NCI-H510A treated with DMSO at 0.1 percent for 48 hours (cell line): ENCODE data around the gene RBBP8NL.
"Not testable (repeated sequence)": the region's sequence is repeated elsewhere in the genome, so short reads cannot be mapped to it uniquely, and the experiment has no call there.

Experiments
- DNase-seq: peaks from one replicate; lab custom pipeline; 2025; lab: John Stamatoyannopoulos, UW

RBBP8NL gene

DNA sequence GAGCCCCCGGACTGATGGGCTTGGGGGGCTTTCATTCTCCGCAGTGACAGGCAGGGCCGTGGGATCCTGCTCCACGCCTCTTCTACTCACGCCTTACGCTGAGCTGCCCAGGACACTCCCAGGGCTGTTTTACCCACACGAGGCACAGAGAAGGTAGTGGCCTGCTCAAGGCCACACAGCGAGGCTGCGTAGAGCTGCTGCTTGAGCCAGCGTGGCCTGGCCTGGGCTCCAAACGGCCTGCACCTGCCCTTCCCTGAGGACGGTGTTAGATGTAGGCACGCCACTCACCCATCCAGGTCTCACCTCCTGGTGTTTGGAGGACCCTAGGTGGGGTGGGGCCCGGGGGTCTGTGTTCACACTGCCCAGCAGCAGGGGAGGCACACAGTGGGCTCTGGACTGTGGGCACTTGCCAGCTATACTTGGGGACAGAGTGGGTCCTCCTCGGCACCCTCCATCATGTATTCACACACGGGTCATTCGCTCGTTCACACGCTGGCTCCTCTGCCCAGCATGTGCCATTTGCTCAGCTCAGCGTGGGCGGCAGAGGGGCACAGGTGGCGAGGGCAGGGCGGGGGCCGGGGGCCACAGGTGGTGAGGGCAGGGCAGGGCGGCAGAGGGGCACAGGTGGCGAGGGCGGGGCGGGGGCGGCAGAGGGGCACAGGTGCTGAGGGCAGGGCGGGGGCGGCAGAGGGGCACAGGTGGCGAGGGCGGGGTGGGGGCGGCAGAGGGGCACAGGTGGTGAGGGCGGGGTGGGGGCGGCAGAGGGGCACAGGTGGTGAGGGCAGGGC, 18.4 kb upstream of the RBBP8NL start:
- DNase-seq, result no peak

DNA sequence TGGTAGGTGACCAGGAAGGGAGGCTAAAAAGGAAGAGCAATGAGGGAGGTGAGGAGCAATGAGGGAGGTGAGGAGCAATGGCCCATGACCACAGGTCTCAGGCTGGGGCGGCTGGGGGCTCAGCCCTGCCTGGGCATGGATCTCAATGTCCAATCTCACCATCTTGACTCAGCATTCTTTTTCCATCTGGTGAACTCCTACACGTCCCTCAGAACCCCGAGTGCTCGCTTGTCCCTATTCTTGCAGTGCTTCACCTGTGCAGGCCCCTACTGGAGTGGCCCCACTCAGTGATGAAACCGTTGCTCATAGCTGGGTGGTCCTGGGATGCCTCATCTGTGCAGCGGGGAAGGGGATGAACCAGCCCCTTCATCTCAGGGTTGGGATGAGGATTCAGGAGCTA, 16.9 kb upstream of the RBBP8NL start:
- no peak for DNase-seq

DNA sequence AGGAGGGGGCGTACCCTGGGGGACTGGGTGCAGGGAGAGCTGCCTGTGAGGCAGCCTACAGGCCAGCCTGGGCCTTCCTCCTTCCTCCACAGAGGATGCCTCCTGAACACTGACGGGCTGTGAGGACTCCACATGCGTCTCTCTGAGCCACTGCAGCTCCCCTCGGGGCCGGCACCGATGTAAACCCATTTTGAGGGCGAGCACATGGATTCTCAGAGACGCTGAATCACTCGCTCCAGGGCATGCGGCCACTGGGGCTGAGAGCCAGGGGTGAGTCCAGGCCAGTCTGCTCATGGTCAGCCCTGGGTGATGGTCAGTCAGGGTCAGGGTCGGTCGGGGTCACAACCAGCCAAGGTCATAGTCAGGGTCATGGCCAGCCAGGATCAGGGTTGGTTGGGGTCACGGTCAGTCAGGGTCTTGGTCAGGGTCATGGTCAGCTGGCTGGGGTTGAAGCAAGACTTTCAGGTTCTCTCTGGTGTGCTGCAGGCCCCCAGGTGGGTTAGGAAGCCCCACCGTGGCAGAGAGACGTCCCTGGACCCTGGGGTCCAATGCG, 14.7 kb upstream of the RBBP8NL start:
- DNase-seq, result no peak

DNA sequence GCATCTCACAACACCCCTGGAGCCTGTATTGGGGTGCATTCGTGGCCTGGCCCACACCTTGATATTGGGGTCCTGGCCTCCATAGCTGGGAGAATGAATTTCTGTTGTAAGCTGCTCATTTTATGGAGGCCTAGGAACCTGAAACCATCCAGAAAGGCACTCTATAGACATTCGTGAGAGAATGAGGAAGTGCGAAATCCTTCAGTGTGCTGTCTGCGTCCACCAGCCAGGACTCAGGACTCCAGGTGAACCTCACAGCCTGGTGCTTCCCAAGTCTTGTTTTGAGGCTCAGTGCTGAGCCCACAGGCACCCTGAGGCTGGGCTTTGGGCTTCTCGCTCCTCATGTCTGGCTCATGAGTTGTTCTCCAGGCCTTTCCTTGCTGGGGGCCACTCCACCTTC, 11.9 kb upstream of the RBBP8NL start:
- peak; percentile 5 for DNase-seq

DNA sequence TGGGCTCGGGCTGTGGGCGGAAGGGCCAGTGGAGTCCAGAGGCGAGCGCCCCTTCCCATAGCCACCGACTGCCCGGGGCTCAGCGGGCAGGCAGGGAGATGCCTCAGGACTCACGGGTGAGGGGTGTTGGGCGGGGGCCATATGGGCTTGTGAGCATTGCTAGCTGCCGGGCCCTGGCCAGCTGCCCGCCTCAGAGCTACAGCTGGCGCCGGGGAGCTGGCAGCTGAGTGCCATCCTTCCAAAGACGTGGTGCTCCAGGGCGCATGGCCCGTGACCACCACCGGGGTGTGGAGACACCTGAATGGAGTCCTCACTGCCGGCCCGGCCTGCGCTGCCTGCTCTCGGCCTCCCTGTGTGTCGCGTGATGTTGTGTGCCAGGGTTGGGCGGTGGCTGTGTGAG, 10.6 kb upstream of the RBBP8NL start:
- no peak for DNase-seq

DNA sequence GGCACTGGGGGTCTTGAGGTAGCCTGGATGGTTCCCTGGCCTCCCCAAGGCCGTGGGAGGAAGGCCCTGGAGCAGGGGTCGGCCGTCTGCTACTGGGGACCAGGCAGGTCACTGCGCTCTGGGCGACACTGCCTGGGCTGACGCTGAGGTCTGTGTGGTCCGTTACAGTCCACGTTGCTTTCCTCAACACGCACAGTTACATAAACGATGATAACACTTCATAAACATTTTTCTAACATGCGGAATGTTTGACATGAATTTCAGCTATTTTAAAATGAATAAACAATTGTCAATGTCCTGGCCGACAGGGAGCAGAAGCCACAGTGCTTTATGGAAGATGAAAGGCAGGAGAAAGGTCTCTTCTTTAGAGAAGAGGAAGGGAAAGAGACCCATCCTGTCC, 10.2 kb upstream of the RBBP8NL start:
- no peak for DNase-seq

DNA sequence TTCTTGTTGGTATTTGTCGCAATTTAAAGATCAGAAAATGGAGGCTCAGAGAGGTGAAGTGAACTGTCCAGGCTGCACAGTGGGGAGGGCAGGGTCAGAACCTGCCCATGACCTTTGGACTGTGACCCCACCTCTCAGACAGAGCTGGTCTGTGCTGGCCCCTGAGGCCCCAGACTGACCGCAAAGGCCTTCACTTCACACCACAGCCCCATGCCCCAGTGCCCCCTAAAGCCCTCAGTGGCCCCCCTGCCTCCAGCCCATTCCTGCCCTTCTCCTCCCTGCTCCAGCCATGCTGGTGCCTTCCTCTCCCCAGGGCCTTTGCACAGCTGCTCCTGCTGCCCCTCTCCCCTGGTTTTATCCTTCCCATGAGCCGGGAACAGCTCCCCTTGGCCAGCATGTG, 9.4 kb upstream of the RBBP8NL start:
- no peak for DNase-seq

DNA sequence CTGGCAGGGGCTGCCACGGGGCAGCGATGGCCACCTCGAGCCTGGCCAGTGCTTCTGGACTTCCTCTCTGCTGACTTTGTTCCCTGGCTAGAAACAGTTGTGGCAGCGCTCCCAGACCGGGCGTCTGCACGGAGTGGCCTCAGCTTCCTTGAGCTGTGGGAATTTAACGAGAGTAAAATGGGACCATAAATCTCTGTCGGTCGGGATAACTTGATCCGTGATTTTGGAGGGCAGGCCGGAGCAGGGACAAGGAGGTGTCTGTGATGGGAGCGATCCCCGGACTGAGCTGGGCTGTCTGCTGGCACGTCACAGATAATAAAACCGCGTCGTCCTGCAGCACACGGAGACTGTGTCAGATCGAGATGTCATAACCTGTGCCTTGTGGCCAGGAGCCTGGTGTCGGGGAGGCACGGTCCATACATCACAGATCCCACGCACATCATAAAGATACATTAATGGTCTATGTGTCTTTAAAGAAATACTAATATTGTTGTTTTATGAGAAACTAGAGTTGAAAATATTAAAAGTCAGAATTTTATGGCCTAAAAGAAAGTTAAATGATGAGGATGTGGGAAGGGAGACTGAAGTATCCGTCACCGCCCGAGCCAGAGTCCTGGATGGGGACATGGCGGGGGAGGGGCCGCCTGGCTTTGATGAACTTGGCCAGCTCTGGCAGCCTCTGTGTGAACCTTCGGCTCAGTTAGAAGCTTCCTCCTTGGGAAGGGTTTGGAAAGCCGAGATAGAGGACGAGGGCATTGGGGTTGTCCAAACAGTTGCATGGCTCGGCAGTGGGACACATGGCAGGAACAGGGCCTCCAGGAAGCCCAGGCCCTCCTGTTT, 6.5 kb upstream of the RBBP8NL start:
- DNase-seq, result no peak

DNA sequence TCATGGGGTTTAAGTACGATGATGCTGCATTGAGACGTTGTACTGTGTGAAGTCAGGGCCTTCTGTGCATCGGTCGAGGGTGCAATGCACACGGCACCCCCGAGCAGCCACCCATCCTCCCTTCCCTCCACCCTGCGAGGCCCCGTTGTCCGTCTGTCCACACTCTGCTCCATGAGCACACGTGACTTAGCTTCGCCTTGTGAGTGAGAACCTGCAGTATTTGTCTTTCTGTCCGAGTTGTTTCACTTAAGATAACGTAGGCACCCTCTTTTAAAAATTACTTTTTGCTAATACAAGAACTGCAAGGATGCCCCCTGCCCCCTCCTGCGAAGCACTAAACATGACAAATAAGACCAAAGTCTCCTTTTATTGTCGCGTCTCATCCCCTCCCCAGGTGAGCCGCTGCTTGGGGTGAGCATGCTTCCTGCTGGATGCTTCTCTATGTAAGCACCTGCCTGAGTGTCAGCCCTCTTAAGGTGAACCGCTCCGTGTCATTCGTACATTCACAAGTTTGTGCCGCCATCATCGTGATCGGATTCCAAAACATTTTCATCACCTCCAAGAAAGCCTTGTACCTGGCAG, 3.6 kb upstream of the RBBP8NL start:
- peak; percentile 32 for DNase-seq

DNA sequence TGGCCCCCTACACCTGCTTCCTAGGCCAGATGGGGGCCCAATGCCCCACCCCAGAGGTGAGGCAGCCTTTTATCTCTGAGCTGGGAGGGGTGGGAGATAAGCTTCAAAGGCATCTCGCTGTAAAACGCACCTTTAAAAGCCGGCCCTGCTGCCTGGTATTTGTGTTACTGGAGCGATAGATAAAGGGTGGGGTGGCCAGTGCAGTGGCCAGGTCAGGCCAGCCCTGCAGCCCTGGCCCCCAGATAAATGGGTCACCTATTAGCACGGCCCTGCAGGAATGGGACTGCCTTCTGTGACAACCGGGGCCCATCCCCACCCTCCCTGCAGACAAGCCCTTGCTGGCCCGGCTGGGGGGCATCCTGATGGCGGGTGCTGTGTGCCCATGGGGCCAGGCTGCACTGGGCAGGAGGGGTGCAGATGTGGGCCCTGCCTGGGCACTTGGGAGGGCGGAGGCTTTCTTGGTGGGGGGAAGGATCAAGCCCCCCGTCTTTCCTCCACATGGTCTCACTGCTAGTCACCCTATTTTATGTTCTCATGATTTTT, 3.0 kb upstream of the RBBP8NL start:
- no peak for DNase-seq

DNA sequence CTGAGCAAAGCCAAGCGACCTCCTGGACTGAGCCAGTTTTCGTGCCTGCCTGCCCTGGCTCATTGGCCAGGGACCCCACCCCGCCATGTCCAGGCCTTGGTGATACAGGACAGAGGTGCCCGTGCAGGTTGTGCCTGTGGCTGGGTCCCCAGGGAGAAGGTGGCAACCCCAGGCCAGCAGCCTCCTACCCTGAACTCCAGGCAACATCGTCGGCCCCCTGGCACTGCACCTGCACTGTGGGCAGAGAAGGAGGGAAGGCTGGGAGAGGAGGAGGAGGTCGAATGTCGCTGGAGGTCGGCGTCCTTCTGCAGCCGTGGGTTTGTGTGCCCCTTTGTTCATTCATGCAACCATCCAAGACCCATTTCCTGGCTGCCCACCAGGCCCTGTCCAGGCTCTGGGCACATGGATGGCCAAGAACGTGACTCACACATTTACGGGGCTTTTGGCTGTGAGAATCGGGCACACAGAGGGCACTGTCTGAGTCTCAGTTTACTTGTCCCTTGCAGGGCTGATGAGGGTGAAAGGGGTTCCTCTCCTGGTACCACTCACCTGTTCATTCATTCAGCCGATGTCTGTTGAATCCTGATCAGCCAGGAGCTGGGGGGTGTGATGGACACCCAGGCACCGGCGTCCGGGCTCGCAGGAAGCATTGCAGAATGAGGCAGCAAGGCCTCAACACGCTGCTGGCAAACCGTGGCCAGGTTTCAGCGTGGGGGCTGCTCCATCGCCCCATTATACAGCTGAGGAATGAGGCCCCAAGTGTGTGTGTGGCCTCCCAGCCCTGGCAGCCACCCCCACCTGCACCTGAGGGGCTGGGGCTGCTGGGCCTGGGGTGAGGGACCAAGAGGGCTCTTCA, 2.3 kb upstream of the RBBP8NL start:
- no peak for DNase-seq

DNA sequence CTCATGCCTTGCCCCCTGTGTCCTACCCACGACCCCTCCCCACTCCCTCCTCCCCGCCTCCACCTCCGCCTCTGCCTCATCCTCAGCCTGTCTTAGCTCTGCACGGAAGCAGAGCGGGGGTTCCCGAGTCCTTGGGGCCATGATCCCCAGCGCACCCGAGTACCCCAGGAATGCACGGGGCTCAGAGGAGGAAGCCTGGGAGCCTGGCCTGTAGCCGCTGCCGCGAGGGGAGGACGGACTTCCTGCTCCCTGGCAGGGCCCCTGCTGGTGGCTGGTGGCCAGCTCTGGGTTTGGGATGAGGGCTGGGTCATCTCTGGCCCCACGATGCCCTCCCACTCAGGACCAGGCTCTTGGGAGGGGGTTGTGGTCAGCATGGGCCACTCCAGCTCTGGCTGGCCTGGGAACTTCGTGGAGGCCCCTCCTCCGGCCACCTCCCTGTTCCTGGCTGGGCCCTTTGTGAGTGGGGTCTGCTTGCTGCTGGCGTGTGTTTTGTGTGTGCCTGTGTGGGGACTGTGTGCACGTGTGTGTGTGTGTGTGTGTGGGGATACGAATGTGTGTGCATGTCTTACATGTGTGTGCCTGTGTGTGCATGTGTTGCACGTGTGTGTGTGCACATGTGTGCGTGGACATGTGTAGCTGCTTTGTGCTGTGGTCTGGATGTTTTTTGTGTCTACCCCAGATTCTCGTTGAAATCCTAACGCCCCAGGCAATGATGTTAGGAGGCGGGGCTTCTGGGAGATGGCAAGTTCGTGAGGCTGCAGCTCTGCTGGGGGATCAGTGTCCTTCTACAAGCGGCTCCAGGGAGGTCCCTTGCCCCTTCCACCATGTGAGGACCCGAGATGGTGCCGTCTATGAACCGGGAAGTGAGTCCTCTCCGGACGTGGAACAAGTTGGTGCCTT, 1.3 kb upstream of the RBBP8NL start:
- DNase-seq, result no peak

DNA sequence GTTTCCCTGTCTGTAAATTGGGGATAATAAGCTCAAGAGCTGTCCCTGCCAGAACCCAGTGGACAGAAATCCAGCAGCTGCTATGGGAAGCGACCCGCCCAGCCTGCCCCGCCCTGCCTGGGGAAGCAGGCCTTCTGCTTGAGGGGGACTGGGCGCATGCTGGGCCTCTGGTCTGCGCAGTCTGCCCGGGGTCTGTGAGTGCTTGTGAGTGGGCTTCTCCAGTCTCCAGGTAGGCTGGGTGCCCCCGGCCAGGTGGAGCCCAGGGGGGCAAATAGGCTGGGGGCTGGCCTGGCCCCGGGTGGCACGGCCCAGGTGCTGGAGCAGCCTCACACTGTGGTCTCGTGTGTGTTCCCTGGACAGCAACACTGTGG, 648 bp upstream of the RBBP8NL start:
- DNase-seq, result no peak

DNA sequence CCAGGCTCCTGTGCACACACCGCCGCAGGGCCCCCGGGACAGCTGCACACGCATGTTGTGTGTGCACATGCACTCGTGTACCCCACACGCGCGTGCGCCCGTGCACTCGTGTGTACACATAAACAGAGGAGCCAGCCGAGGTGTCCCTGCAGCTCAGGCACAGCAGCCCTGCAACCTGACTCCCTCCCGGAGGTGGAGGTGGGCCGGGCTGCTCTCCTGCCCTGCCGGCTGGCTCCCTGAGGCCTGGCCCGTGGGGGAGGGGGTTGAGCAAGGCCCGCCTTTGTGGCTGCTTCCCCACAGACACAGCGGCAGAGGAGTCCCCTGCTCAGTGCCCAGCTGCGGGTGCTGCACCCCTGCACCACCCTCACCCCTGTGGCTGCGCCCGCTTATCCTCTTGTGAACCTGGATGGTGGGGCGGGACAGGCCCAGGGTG, 624 bp downstream of the RBBP8NL start:
- DNase-seq, result peak; percentile 64

DNA sequence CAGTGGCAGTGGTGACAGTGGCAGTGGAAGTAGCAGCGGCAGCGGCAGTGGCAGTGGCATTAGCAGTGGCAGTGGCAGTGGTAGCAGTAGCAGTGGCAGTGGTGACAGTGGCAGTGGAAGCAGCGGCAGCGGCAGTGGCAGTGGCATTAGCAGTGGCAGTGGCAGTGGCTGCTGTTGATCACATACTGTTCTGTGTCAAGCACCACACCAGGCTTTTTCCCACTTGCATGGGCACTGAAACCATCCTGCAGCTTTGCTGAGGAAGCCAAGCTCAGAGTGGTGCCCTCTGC, 1.3 kb downstream of the RBBP8NL start:
- DNase-seq, result not testable (repeated sequence)

DNA sequence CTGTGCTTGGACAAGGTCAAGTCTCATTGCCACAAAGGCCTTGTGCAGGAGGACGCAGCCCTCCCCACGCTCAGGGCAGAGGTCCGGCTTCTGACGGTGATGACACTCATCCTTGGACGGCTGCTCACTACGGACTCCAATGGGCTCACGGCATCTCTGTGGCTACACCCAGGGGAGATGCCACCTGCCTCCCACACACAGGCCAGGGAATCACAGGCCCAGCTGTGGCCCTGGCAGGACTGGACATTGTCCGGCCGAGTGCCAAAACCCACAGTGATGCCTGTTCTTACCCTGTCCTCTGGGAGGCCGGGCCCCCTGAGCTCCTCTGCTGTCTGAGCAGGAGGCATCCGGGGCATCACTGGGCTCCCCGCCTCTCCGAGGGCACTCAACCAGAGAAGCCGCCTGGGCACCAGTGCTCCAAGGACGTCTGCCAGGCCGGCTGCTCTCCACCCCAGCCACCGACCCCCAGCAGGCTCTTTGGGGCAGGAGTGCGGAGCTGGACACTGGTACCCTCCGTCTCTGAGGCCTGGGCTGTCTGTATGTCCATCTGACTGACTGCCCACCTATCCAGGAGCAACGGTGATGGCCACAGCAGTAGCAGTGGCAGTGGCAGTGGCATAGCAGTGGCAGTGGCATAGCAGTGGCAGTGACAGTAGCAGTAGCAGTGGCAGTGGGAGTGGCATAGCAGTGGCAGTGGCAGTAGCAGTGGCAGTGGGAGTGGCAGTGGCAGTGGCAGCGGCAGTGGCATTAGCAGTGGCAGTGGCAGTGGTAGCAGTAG, 1.9 kb downstream of the RBBP8NL start:
- no peak for DNase-seq

DNA sequence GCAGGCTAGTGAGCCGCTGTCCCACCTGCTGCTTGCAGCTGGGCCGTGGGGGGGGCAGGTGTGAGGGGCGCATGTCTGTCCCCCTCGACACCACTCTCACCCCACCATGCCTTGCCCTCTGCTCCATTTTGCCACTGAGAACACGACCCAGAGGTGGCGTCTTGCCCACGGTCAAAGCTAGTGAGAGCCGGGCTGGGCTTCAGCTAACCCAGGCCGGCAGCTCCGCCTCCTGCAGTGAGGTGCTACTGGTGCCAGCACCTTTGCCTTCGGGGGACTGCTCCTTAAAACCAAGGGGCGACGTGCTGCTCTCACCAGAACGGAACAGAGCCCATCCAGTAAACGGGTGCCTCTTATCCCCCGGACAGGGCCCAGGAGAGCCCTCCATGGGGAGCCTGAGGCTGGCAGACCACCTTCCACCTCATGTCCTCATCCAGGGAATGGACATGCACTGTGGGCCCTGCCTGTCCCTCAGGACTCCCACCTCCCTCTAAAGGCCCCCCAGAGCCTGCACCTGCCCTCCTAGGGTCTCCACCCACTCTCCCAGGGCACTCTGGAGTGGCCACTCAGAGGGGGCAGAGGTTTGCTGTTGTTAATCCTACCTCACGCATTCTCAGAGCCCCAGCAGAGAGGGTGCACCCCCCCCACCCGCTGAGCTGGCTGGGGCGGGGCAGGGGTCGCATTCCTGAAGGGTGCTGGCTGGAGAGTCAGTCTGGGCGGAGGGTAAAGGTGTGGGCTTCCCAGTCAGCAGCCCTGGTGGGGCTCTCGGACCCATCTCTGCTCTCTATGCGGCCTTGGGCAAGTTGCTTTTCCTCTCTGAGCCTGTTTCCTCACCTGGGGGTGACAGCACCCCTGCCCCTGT, 2.9 kb downstream of the RBBP8NL start:
- no peak for DNase-seq

DNA sequence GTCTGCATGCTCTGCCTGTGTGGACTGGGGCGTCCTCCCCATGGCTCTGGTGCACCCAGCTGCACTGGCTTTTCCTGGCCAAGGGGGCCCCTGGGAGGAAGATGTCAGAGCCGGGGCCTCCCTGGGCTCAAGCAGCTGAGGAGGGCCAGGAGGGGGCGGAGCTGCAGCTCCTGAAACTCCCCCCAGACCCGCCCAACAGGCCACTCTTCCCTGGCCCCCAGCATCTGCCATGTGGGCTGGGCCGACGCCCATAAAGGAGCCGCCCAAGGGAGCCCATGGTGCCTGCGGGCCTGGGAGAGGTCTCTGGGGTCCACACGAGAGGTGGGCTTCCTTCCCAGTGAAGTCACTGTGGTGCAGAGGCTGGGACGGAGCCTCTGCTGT, 4.0 kb downstream of the RBBP8NL start:
- no peak for DNase-seq
